ENCODE results near the gene ZNF710.

ZNF710 gene

DNA sequence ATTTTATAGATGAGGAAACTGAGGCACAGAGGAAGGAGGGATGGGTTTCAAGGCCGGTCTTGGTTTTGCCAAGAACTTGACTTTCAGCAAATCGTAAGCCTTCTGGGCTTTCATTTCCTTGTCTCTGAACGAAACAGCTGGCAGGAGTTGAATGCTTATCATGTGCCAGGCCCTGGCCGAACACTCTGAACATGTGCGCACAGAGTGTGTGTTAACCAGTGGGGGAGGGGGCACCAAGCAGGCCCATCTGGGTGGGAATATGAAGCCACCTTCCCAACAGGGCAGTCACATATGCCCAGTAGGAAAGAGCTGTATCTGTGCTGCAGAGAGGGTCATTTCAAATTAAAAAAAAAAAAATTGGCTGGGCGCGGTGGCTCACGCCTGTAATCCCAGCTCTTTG lies 29.3 kb downstream of the ZNF710 start:
- no peak for DNase-seq (ENCODE audit: low spot score)
- TF ChIP-seq, protein P1, sequence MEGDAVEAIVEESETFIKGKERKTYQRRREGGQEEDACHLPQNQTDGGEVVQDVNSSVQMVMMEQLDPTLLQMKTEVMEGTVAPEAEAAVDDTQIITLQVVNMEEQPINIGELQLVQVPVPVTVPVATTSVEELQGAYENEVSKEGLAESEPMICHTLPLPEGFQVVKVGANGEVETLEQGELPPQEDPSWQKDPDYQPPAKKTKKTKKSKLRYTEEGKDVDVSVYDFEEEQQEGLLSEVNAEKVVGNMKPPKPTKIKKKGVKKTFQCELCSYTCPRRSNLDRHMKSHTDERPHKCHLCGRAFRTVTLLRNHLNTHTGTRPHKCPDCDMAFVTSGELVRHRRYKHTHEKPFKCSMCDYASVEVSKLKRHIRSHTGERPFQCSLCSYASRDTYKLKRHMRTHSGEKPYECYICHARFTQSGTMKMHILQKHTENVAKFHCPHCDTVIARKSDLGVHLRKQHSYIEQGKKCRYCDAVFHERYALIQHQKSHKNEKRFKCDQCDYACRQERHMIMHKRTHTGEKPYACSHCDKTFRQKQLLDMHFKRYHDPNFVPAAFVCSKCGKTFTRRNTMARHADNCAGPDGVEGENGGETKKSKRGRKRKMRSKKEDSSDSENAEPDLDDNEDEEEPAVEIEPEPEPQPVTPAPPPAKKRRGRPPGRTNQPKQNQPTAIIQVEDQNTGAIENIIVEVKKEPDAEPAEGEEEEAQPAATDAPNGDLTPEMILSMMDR (IDR thresholded peaks at IDR 0.05; ENCODE audit: extremely low read depth, insufficient read depth, missing control alignments), result no peak
- in situ Hi-C loops (cut with MboI; ENCODE audit: low pct_unique_long_range_greater_than_20kb, low sequenced_read_pairs, unreplicated experiment), result no loop called here

DNA sequence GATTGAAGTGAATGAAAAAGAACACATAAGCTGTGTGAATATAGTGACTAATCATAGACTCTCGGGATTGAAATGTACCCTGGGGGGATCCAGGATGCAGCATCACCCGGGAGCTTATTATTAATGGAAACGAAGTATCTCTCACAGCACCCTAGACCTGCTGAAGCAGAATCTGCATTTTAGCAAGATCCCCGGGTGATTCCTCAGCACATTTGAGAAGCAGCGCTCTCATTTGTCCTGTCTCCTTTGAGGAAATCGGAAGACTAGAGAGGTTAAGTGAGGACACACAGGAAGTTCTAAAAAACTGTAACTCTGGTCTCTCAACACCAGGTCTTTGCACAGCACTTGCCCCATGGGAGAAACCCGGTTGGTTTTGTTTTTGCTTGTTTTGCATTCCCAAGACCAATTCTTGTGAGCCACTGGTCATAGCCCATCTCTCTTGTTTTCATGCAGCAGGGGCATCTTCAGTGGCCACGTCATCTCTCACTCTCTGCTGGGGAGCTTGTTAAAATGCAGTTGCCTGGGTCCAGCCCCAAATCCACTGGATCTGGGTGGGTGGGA lies 30.2 kb downstream of the ZNF710 start:
- in situ Hi-C loops (cut with MboI; ENCODE audit: low pct_unique_long_range_greater_than_20kb, low sequenced_read_pairs, unreplicated experiment), result no loop called here
- TF ChIP-seq, protein P1 (IDR thresholded peaks at IDR 0.05; ENCODE audit: extremely low read depth, insufficient read depth, missing control alignments), result no peak
- peak; percentile 83 for DNase-seq (ENCODE audit: low spot score)

DNA sequence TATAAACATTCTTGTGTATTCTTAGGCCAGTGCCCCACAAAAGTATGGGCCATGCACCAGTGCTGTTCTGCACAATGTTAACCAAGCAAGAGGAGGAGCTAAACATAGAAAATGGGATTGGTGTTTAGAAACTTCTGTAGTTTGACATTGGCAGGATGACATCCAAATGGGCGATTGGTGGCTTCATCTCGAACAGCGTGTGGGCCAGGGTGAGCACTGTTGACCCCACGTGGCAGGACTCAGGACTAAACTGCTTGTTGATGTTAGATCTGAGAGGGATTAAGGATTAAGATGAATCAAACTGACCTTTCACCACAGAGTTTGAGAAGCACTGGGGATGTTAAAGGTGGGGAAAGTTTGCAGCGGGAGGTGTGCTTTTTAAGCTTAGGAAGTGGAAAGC lies 31.9 kb downstream of the ZNF710 start:
- no peak for DNase-seq (ENCODE audit: low spot score)
- TF ChIP-seq, protein P1 (IDR thresholded peaks at IDR 0.05; ENCODE audit: extremely low read depth, insufficient read depth, missing control alignments), result no peak
- in situ Hi-C loops (cut with MboI; ENCODE audit: low pct_unique_long_range_greater_than_20kb, low sequenced_read_pairs, unreplicated experiment), result no loop called here

DNA sequence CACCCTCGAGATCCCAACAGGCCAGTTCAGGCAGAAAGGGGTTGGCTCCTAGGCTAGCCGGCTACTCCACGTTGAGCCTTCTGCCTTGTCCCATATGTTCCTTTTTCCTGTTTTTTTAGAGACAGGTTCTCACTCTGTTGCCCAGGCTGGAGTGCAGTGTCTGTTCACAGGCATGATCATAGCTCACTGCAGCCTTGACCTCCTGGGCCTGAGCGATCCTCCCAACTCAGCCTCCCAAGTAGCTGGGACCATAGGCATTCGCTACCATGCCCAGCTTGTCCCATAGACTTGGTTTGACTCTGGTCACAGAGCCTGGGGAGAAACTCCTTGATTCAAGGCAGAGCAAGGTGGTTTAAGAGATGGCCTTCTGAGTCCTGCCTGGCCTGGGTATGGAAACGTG lies 32.3 kb downstream of the ZNF710 start:
- TF ChIP-seq, protein P1 (IDR thresholded peaks at IDR 0.05; ENCODE audit: extremely low read depth, insufficient read depth, missing control alignments), result no peak
- in situ Hi-C loops (cut with MboI; ENCODE audit: low pct_unique_long_range_greater_than_20kb, low sequenced_read_pairs, unreplicated experiment), result no loop called here
- DNase-seq (ENCODE audit: low spot score), result no peak

DNA sequence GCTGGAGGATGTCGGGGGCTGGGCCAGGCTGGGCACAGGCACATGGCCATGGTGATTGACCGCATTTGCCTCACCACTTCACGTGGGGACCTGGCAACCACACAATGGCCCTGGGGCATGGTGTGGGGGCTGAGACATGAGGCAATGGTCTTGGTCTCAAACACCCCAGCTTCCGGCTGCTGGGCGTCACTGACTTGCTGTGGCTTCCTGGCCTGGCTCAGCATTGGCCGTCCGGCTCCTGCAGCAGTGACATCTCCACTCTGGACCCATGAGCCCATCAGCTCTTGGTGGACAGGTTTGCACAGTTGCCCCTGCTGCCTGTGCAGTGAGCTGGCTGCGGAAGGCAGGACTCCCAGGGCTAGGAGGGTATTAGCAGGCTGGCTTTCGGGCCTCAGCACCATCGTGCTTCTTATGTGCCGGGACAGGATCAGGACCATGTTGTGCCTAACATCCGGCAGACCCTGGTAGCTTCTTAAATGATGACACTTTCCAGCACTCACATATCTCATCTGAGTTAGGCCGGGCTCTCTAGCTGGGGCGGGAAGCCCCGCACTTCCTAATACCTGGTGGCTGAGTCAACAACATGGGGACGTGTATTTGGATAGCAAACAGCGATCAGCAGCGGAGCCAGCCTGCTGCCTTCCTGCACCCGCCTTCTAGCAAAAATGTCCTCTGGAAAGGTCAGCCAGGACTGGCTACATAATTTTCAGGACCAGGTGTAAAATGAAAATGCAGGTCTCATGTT lies 34.1 kb downstream of the ZNF710 start:
- TF ChIP-seq, protein P1 (IDR thresholded peaks at IDR 0.05; ENCODE audit: extremely low read depth, insufficient read depth, missing control alignments), result no peak
- DNase-seq (ENCODE audit: low spot score), result no peak
- in situ Hi-C loops (cut with MboI; ENCODE audit: low pct_unique_long_range_greater_than_20kb, low sequenced_read_pairs, unreplicated experiment), result no loop called here

DNA sequence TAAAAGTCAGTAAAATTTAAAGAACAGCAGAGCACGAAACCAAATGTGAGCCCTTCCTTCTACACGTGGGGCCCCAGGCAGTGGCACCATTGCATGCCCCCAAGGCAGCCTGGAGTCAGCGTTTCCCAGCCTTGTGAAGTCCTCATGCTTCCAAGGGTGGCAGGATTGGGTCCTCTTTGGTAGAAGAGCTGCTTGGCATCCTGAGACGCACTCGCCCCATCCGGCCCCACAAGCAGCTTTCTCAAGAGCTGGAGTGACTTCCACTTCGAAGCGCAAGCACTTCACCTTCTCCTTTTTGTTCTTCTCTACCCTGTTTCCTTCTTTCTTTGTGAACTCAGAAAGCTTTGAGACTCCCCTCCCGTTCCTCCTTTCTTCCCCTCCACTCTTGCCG lies 34.7 kb downstream of the ZNF710 start:
- in situ Hi-C loops (cut with MboI; ENCODE audit: low pct_unique_long_range_greater_than_20kb, low sequenced_read_pairs, unreplicated experiment), result no loop called here
- TF ChIP-seq, protein P1 (IDR thresholded peaks at IDR 0.05; ENCODE audit: extremely low read depth, insufficient read depth, missing control alignments), result no peak
- no peak for DNase-seq (ENCODE audit: low spot score)

Data from GM13977 (cell line).